GM12878 (cell line): ENCODE data around the gene KRTAP10-2.

ENCODE experiments used
- CEBPB ChIP-seq, 2 experiments: fragments of 150-350 bp in 1 of 2; IDR thresholded peaks; 2 replicates each; pipeline ENCODE4 v1.6.1; 2012 to 2014; ENCODE audit warnings: low read depth in 2 of 2, low read length in 2 of 2, borderline replicate concordance in 1 of 2, inconsistent platforms in 1 of 2
- EZH2 ChIP-seq: IDR thresholded peaks from 2 replicates; pipeline ENCODE4 v1.6.1; 2012; ENCODE audit warnings: low read depth, mild to moderate bottlenecking, control low read depth, inconsistent platforms, low read length, borderline replicate concordance; ENCODE audit not compliant: control insufficient read depth
- MTA3 ChIP-seq: IDR thresholded peaks from 2 replicates; pipeline ENCODE4 v1.6.1; 2012; ENCODE audit warnings: low read length, inconsistent platforms, borderline replicate concordance
- POLR2A ChIP-seq: IDR thresholded peaks from 2 replicates; pipeline ENCODE4 v1.6.1; 2011; ENCODE audit warnings: low read depth, mild to moderate bottlenecking, low read length
- POLR2AphosphoS2 ChIP-seq: IDR thresholded peaks from 2 replicates; pipeline ENCODE4 v1.6.1; 2011; ENCODE audit warnings: low read depth, mild to moderate bottlenecking, low read length, improper control_type of control experiment, moderate library complexity
- RAD51 ChIP-seq: fragments of 450-650 bp; IDR thresholded peaks from 2 replicates; pipeline ENCODE4 v1.6.1; 2016; ENCODE audit warnings: moderate library complexity, mild to moderate bottlenecking, inconsistent platforms

GRCh38 chr21:44537930-44538911 lies 13.1 kb downstream of the KRTAP10-2 start:
- TF ChIP-seq RAD51 = no peak
- TF ChIP-seq EZH2 = no peak
- no peak for TF ChIP-seq POLR2AphosphoS2
- TF ChIP-seq POLR2A = no peak
- TF ChIP-seq CEBPB (IDR thresholded peaks at IDR 0.05; ENCODE audit: borderline replicate concordance in 1 of 2, low read depth in 2 of 2, low read length in 2 of 2) = no peak
- no peak for TF ChIP-seq MTA3
